HG02763 (cell line): ENCODE results near the gene SMARCA2.

ENCODE experiments used
- ATAC-seq: cut with Tn5 transposase; IDR thresholded peaks from one replicate; pipeline ENCODE4 v1.9.1; 2021; ENCODE audit warnings: mild to moderate bottlenecking, moderate library complexity; ENCODE audit not compliant: unreplicated experiment

SMARCA2 gene

DNA sequence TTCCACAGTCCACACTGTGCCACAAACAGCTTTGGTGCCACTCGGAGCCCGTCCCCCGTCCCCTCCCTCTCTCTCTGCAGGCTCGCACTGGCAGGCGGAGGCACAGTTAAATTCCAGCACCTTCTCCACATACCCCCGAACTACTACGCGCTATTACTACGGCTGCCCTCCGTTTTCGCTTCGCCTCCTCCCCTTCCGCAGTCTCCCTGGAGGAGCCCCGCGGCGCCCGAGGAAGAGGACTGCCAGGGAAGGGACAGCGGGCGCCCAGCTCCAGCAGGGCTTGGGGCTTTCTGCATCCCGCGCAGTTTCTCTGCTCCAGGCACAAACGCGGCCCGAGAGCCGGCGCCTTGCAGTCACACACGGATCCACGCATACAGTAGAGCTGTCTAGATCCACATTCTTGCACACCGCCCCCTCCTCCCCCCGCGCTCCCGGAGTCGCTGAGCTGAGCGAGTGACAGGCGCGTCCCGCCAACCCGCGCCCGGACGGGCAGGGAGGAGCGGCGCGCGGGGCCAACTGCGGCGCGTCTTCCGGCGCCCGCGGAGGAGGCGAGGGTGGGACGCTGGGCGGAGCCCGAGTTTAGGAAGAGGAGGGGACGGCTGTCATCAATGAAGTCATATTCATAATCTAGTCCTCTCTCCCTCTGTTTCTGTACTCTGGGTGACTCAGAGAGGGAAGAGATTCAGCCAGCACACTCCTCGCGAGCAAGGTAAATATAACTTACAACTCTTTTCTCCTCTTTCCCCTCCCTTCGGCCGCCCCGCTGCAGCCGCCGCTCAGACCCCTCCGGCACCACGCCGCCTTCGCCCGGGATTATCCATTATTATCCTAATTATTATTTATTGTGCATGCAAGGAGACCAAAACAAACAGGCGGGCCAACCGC lies at the start of gene SMARCA2:
TSS of gene SMARCA2 (plus strand) at position 652 of the 885 bp plus-strand sequence. CDS start 13,676 bp downstream, outside the sequence.
- ATAC-seq, result peak; percentile 85

DNA sequence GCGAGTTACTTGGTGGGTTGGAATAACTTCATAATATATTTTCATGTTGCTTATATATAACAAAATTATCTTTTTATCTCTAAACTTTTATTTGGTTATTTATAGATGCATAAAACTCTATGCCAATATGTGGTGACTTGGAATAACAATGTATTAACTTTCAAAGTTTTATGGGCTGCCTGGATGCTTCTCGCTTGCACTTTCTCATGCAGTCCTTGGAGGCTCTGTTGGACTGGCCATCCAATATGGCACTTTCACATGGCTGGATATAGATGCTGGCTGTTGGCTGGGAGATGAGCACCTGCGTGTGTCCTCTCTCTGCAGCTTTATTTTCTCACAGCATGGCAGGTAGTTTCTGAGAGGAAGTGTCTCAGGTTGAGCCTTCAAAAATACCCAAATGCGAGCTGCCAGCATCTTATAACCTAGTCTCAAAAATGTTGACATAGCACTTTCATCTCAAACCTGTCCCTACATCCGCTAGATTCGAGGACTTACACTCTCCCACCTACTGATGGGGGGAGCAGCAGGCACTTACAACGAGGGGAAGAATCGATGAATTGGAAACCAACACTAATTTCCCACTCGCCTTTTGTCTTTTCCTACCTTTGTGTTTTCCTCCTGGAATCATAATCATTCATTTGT lies 48.3 kb upstream of the SMARCA2 start:
- no peak for ATAC-seq

DNA sequence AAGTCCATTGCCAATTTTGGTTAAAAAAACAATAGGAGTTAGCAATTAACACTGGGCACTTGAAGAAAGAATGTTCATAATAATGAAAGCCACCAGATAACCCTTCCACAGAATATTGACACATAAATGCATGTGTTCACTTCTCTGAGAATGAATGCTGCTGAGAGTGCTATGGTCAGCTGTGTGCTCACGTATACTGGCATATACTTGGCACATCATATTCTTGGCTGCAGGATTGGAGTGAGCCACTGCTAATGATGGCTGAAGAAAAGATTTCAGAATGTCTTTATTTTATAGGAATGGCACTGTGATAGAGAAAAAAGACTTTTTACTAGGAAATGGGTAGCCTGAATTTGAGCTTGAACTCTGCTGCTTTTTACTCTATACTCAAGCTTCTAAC lies 46.0 kb upstream of the SMARCA2 start:
- no peak for ATAC-seq

DNA sequence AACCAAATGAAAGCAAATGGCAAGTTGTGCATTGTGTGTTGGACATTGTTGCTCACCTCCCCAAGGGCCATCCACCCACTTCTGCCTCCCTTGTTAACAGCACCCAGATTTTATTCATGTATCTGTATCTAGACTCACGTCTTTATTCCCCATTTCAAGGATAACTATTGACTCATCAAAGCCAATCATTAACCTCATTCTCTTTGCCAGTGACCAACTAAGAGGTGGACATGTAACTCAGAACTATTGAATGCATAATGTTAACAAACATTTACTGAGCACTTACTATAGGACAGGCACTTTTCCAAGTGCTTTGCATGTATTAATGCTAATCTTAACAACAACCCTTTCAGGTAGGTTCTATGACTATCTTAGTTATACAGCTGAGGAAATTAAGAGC lies 45.2 kb upstream of the SMARCA2 start:
- ATAC-seq, result no peak

DNA sequence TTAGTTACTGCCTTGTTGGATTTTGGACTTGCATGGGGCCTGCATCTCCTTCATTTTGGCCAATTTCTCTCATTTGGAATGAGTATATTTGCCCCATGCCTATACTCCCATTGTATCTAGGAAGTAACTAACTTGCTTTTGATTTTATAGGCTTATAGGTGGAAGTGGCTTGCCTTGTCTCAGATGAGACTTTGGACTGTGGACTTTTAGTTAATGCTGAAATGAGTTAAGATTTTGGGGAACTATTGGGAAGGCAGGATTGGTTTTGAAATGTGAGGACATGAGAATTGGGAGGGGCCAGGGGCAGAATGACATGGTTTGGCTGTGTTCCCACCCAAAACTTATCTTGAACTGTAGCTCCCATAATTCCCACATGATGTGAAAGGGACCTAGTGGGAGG lies 42.5 kb upstream of the SMARCA2 start:
- no peak for ATAC-seq

DNA sequence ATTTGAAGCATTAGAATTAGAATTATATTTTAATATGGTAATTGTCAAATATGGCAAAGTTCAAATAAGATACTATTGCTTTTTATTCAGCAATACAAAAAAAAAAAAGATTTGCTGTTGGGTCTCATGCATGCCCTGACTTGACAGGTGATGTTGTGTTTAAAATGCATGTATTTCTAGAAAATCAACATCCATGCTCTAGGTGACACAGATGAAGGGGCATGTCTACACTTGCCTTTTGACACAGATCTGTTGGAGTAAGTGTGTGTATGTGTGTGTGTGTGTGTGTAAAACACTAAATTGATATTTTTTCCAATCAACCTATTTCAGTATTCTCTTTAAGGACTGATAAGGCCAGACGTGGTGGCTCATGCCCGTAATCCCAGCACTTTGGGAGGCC lies 38.1 kb upstream of the SMARCA2 start:
- ATAC-seq, result no peak

DNA sequence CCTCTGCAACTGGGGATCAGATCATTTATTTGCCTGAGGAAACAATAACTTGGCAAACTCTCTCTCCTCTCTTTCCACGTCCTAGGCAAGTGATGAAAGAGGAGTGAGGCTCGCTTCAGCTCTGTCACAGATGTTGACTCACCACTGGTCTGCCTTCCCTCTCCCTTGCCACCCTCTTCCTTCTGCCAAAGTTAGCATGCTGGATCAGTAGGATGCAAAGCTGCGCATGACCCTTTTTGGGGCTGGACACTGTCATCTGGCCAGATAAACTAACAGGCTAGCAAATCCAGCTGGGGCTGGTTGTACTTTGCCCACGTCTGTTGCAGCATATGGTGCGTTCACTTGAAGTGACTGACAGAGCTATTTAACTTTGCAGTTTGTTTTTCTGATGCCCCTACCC lies 36.2 kb upstream of the SMARCA2 start:
- no peak for ATAC-seq

DNA sequence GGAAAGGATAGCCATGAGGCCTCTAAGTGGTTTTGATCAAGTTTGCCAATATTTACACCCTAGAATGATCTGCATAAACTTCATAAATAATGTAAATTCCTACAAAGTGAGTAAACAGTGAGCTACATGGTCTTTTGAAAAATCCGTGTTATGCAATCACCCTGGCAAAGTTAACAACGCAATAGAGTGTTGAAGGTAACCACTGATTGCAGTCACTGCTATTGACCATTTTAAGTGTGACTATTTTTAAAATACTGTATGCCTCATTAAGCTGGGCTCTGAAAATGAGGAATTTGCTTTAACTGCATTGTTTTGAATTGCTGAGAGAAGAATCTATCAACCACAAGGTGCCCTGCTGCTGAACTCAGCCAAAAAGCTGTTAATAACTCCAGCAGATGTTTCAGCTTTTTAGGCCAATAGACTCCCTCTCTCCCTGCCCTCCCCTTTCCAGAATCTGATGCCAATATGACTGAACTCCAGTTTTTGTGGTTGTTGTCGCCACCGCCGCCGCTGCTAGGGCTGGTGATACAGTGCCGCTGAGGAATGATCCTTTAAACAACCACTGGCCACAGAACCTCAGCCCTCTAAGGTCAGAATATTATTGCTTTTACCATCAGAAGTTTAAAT lies 35.3 kb upstream of the SMARCA2 start:
- ATAC-seq, result no peak

DNA sequence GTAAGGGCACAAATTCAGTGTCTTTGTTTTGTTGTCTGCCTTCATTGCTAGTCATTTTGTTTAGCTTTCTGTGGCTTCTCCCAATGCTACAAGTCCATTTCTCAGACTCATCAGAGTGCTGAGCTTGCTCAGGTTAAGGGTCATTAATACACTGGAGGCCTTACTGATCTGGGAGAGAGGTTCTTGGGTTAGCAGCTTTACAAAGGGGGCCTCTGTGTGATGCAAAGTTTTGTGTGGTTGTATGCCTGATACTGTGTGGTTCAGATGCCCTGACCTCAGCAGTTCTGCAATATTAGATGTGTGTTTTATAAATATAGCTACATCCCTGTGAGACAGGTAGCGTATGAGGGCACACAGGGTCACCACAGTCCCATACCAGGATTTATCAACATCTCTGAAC lies 34.8 kb upstream of the SMARCA2 start:
- no peak for ATAC-seq

DNA sequence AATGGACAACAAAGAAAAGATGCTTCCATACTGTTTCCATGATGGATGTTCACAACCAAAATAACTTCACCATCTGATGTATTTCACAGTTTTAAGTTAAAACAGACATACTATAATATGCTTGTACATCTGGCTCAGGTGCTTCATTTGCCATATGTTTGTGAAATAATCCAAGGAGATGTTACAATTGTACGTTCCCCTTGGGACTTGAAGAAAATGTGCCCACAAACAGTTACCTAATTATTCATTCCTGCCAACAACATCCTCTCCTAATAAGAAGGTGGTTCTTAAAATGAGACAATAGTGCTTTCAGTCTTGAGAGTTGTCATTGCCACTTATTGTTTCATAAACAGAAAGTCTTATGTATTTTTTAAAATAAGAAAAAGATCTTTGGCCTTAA lies 33.1 kb upstream of the SMARCA2 start:
- no peak for ATAC-seq

DNA sequence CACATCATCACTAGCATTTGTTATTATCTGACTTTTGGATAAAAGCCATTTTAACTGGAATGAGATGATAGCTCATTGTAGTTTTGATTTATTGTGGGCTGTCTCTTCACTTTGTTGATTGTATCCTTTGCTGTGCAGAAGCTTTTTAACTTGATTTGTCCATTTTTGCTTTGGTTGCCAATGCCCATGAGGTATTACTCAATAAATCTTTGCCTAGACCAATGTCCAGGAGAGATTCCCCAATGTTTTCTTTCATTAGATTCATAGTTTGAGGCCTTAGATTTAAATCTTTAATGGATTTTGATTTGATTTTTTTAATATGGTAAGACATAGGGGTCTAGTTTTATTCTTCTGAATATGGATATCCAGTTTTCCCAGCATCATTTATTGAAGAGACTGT lies 28.8 kb upstream of the SMARCA2 start:
- no peak for ATAC-seq

DNA sequence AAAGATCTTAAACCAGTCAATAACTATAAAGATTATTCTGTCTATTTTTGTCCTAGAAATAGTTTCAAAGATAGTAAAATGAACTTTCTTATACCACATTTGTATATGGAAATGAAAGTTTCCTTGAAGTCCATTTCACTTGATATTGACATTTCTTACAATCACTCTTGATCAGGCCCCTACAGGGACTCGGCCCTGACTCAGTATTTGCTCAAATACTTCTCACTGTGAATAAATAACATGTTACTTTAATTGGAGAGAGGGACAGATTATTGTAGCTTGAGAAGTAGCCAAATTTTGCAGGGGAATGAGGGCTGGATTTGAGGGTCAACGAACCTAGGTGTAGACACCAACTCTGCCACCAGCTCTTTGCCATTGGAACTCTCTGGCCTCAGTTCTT lies 25.6 kb upstream of the SMARCA2 start:
- ATAC-seq, result no peak

DNA sequence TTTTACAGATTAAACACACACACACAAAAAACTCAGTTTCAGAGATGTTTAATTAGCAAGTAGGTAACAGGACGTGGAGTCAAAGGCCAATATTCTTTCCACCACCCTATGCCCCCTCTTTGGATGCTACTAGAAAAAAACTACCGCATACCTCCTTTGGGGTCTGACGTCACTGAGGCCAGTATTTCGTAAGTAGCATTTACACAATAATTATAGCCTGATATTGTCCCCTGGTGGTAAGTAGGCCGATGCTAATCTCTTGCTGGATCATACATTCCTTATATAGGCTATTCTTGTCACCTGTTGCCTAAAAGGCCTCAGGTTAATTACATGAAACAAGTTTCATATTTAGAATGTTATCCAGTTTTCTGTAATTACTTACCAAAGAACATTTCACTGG lies 21.0 kb upstream of the SMARCA2 start:
- no peak for ATAC-seq

DNA sequence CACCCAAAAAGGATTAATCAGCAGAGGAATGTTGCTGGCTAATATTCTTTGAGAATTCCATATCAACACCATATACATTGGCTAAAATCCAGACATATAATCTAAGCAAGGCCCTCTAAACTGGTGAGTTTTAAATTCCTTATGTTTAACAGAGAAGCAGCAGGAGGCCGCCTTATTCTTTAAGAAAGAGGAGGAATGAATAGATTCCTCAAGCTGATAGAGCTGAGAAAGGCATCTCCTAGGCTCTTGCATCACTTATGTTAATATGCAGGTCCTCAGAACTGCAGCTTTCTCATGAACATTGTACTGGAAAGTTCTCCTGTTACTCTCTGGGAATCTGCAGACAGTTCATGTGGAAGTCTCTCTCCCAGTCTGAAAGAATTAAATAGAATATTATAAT lies 20.1 kb upstream of the SMARCA2 start:
- ATAC-seq, result no peak

DNA sequence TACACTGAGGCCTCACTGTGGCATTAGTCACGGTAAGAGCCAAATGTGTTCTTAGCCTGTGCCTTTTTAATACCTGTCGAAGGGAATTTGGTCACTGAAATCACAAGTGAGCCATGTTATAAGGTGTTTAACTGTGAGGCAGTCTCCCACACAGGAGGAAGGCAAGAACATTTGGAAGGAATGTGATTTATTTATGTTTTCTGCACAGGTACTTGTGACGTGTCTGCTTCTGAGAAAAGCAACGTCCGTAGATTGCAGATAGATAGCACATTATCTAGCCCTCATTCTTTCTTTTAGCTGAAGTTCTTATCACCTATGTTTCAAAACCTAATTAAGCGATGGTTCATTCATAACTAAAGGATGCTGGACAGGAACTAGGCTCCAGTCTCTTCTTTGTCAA lies 19.0 kb upstream of the SMARCA2 start:
- no peak for ATAC-seq

DNA sequence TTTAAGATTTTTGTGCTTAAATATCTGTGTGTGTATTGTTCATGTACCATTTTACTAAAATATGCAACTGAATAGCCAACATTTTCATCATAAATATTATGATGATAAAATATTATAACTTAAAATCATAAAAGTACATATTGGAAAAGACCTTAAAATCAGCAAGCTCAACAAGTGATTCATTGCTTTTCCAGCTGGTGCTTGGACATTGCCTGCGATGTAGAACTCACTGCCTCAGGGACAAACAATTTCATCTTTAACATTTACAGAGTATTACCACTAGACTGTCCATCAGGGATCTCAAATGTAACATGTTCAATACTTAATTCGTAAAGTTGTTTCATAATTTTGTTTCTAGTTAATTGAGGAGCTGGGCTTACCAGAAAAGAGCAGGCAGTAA lies 17.5 kb upstream of the SMARCA2 start:
- no peak for ATAC-seq

DNA sequence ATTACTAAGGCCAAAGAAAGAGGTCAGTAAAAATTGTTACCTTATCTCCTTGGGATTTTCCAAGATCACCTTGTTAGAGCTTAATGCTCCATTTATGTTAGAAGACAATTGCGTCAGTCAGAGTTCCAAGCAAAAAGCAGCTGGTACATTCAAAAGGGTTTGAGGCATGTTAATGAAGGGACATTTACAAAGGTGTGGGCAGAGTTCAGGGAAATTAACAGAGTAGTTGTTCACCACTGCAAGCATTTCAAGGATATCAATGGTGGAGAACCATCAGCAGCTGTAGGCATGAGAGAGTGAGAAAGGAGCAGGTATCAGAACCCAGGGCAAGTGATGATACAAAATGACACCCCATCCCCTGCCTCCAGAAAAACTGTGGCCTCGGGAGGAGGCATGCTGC lies 17.0 kb upstream of the SMARCA2 start:
- no peak for ATAC-seq

DNA sequence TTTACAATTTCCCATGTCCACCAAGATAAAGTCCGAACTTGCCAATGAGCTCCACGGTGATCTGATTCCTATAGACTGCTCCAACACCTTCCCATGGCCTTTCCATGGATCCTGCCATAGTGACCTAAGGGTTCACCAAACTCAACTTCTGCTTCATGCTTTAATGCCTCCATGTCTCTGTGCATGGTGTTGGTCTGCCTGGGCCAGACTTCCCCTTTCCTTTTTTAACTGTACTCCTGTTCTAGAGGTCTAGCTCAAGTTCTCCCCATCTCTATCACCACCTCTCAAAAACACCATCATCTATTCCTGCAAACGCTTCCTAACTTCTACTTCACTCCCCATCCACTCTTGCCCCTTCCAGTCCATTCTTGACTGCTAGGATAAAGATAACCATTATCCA lies 14.8 kb upstream of the SMARCA2 start:
- no peak for ATAC-seq

DNA sequence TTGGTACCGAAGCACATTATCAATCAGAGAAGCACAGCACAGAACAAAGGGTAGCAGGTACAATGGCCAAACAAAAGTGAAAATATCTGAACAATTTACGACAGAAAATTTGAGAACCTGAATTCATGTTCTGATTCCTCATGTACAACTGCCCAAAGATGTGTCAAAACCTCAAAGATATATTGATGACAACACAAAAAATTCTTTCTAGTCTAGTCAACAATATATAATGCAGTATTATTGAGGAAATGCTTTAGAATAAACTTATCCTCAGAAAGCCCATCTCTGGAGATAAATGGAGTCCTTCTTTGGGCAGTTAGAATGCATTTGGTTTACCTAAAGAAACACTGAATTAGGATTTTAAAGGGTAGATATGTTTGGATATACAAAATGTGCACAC lies 6.8 kb upstream of the SMARCA2 start:
- ATAC-seq, result no peak

DNA sequence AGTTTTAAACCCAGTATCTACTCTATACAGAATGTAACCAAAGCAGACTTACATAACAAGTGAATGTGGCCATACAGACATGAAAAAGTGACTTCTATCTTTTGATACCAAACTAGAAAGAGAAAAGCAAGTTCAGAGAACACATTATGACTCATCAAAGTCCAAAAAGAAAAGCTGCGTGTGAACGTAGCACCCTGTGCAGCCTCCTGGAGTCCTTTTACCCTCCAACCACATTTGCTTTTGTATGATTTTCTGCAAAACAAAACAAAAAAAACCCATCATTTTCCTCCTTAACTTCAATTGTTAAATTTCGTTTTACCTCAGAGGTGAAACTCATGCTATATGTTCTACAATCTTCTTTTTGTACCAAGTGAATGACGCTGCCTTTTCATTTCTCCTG lies 2.8 kb upstream of the SMARCA2 start:
- ATAC-seq, result no peak

DNA sequence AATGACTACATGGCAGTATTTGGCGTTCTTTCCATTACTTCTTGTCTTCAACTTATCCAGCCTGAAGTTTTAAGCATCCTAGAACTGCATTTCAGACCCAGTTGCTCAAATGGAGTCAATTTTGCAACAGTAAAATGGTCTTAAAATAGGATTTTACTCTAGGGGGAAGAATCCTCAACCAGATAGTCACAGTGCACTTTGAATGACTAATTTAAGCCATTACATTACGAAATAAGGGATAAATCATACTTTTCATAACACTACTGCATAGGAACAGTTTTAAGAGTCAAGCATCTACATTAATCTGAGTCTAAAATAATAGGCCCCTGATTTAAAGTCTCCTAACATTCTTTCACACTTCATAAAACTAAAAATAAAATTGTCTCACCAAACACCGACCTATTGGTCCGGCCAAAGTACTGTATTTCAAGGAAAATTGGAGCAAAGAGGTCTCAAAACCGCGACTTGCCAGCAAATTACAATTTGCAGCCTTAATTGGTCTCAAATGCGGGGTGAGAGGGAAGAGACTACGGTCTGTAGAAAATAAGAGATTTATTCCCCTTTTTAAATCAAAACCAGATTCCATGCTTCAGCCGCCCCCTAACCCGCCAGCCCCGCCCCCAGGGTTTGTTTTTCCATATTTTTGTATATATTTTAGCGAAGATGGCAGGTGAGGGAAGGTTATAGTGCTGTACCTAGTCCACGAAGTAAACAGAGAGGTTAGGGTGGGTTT lies 1.2 kb upstream of the SMARCA2 start:
- no peak for ATAC-seq
